Measurements from ENCODE around the gene RAPGEF4. TPM values are rescaled to one million over a fixed set of nuclear protein-coding genes. Genes with fewer than 3 reads are reported as not detected.

Gene RAPGEF4
- total and polyA plus RNA-seq, 2 of the 13 experiments (the other 11 are each of a cell fraction or from before 2014, with no cell fraction given): 0.78 to 0.91 TPM

DNA sequence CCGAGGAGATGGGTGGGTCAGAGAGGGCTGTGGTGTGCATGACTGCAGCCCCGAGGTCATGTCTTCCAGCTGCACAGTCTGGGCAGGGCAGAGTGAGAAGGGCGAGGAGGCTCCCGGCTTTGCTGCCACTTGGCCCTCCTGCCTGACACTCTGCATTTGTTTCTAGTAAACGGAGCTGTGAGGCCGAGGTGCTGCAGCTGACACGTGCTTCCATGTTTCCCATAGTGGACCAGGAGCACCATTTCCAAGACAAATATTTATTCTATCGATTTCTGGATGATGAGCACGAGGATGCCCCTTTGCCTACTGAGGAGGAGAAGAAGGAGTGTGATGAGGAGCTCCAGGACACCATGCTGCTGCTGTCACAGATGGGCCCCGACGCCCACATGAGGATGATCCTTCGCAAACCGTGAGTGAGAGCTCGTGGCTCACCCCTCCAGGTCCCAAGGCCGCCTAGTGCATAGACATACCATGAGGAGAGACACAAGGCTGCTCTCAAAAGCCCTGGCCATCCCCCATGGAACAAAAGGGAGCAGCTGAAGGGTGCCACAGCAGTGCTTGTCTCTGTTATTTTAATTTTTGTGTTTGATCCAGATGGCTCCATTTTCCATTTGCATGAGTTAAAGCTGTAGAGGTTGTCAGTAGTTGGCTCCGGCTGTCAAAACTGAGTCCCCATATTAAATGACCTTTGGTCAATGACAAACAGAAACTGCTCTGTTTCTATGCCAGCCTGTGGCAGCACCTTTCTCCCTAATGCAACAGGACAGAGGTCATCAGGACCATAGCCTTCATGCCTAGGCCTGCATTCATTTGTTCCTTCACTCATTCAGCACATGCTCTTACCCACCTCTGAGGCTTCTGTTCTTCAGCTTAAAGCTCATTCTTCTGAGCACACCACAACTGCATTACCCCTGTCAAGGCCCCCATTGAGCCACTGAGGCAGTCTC lies 231.7 kb downstream of the RAPGEF4 start (continued):
- no peak for TF ChIP-seq SMAD9 (CRISPR knock-in tag; IDR thresholded peaks at IDR 0.05)
- 0 out of 2 replicates have a peak, but pooled peaks have one; percentile 20 for TF ChIP-seq ZNF33B (CRISPR knock-in tag; IDR thresholded peaks at IDR 0.05)
- no peak for TF ChIP-seq ATRX (CRISPR knock-in tag; IDR thresholded peaks at IDR 0.05; ENCODE audit: borderline replicate concordance)
- no peak for TF ChIP-seq RFXAP (CRISPR knock-in tag; IDR thresholded peaks at IDR 0.05; ENCODE audit: borderline replicate concordance)
- TF ChIP-seq GATAD1 (CRISPR knock-in tag; IDR thresholded peaks at IDR 0.05): 0 out of 2 replicates have a peak, but pooled peaks have one; percentile 41
- TF ChIP-seq SATB2 (CRISPR knock-in tag; IDR thresholded peaks at IDR 0.05): 0 out of 2 replicates have a peak, but pooled peaks have one; percentile 55
- TF ChIP-seq ZNF550 (CRISPR knock-in tag; IDR thresholded peaks at IDR 0.05; ENCODE audit: borderline replicate concordance): no peak
- TF ChIP-seq, protein P1, sequence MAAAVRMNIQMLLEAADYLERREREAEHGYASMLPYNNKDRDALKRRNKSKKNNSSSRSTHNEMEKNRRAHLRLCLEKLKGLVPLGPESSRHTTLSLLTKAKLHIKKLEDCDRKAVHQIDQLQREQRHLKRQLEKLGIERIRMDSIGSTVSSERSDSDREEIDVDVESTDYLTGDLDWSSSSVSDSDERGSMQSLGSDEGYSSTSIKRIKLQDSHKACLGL (CRISPR knock-in tag; IDR thresholded peaks at IDR 0.05): no peak
- no peak for TF ChIP-seq GTF3A (CRISPR knock-in tag; conservative IDR thresholded peaks at IDR 0.05)
- peak; percentile 54; the same call in 1 of the 2 replicates for TF ChIP-seq FOXJ3 (CRISPR knock-in tag; IDR thresholded peaks at IDR 0.05; ENCODE audit: borderline replicate concordance)
- TF ChIP-seq, protein P2, sequence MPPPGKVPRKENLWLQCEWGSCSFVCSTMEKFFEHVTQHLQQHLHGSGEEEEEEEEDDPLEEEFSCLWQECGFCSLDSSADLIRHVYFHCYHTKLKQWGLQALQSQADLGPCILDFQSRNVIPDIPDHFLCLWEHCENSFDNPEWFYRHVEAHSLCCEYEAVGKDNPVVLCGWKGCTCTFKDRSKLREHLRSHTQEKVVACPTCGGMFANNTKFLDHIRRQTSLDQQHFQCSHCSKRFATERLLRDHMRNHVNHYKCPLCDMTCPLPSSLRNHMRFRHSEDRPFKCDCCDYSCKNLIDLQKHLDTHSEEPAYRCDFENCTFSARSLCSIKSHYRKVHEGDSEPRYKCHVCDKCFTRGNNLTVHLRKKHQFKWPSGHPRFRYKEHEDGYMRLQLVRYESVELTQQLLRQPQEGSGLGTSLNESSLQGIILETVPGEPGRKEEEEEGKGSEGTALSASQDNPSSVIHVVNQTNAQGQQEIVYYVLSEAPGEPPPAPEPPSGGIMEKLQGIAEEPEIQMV (CRISPR knock-in tag; IDR thresholded peaks at IDR 0.05; ENCODE audit: low read depth): no peak
- TF ChIP-seq, protein P3, sequence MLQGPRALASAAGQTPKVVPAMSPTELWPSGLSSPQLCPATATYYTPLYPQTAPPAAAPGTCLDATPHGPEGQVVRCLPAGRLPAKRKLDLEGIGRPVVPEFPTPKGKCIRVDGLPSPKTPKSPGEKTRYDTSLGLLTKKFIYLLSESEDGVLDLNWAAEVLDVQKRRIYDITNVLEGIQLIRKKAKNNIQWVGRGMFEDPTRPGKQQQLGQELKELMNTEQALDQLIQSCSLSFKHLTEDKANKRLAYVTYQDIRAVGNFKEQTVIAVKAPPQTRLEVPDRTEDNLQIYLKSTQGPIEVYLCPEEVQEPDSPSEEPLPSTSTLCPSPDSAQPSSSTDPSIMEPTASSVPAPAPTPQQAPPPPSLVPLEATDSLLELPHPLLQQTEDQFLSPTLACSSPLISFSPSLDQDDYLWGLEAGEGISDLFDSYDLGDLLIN (CRISPR knock-in tag; IDR thresholded peaks at IDR 0.05; ENCODE audit: borderline replicate concordance): no peak
- no peak for TF ChIP-seq KLF15 (CRISPR knock-in tag; IDR thresholded peaks at IDR 0.05; ENCODE audit: borderline replicate concordance)
- TF ChIP-seq MYC (CRISPR knock-in tag; IDR thresholded peaks at IDR 0.05; ENCODE audit: borderline replicate concordance): peak; percentile 79; the same call in 1 of the 2 replicates
- TF ChIP-seq FOXP1 (IDR thresholded peaks at IDR 0.05): no peak
- TF ChIP-seq FOXP1 (CRISPR knock-in tag; IDR thresholded peaks at IDR 0.05): peak; percentile 61
- peak; percentile 69; the same call in 1 of the 2 replicates for TF ChIP-seq ZNF235 (CRISPR knock-in tag; IDR thresholded peaks at IDR 0.05; ENCODE audit: borderline replicate concordance)
- TF ChIP-seq, protein P4, sequence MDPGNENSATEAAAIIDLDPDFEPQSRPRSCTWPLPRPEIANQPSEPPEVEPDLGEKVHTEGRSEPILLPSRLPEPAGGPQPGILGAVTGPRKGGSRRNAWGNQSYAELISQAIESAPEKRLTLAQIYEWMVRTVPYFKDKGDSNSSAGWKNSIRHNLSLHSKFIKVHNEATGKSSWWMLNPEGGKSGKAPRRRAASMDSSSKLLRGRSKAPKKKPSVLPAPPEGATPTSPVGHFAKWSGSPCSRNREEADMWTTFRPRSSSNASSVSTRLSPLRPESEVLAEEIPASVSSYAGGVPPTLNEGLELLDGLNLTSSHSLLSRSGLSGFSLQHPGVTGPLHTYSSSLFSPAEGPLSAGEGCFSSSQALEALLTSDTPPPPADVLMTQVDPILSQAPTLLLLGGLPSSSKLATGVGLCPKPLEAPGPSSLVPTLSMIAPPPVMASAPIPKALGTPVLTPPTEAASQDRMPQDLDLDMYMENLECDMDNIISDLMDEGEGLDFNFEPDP (CRISPR knock-in tag; conservative IDR thresholded peaks at IDR 0.05): no peak
- no peak; the same call in 1 of the 2 replicates for TF ChIP-seq ZNF33A (CRISPR knock-in tag; IDR thresholded peaks at IDR 0.05; ENCODE audit: borderline replicate concordance)
- TF ChIP-seq, protein P5, sequence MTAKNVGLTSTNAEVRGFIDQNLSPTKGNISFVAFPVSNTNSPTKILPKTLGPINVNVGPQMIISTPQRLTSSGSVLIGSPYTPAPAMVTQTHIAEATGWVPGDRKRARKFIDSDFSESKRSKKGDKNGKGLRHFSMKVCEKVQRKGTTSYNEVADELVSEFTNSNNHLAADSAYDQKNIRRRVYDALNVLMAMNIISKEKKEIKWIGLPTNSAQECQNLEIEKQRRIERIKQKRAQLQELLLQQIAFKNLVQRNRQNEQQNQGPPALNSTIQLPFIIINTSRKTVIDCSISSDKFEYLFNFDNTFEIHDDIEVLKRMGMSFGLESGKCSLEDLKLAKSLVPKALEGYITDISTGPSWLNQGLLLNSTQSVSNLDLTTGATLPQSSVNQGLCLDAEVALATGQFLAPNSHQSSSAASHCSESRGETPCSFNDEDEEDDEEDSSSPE (CRISPR knock-in tag; IDR thresholded peaks at IDR 0.05): peak; percentile 61; the same call in 1 of the 2 replicates
- TF ChIP-seq, protein P6, sequence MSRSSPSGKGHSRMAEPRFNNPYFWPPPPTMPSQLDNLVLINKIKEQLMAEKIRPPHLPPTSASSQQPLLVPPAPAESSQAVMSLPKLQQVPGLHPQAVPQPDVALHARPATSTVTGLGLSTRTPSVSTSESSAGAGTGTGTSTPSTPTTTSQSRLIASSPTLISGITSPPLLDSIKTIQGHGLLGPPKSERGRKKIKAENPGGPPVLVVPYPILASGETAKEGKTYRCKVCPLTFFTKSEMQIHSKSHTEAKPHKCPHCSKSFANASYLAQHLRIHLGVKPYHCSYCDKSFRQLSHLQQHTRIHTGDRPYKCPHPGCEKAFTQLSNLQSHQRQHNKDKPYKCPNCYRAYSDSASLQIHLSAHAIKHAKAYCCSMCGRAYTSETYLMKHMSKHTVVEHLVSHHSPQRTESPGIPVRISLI (CRISPR knock-in tag; IDR thresholded peaks at IDR 0.05; ENCODE audit: borderline replicate concordance): no peak
- 0 out of 2 replicates have a peak, but pooled peaks have one; percentile 8 for TF ChIP-seq CBFB (CRISPR knock-in tag; IDR thresholded peaks at IDR 0.05)

All from HepG2 (cell line).